Stimulated activated CD4-positive, alpha-beta T cell treated with anti-CD3 and anti-CD28 coated beads, Interleukin-1b, Interleukin-23, amount 100 ng/mL, for 24 hours (primary cell): ENCODE measurements around the gene MON1B.
"Not testable (repeated sequence)": the region's sequence is repeated elsewhere in the genome, so short reads cannot be mapped to it uniquely, and the experiment has no call there.

Experiments
- DNase-seq, 4 experiments: peaks; one replicate each; pipeline ENCODE4 v3.0.0-alpha.2; 2020; ENCODE audit warnings: low read depth in 4 of 4, low spot score in 1 of 4

MON1B gene

GRCh38 chr16:77242471-77242870 lies 51.5 kb downstream of the MON1B start:
- DNase-seq, result not testable (repeated sequence)

- DNase-seq, result no peak
Measured at GRCh38 chr16:77246150-77246549, 55.2 kb downstream of the MON1B start.

GRCh38 chr16:77250400-77250799 lies 59.4 kb downstream of the MON1B start:
- DNase-seq, result no peak
